Lower leg skin (tissue), 3 donors: ENCODE results near the gene SNAPC2.

Source experiments
- POLR2A ChIP-seq, 2 donors: fragments of 450-650 bp; IDR thresholded peaks; one replicate each; pipeline ENCODE4 v1.6.1; 2016 to 2017; ENCODE audit warnings: antibody characterized with exemption in 2 of 2, mild to moderate bottlenecking in 1 of 2, moderate library complexity in 1 of 2
- TF ChIP-seq, protein P1 (sequence below), 3 donors: fragments of 450-650 bp; IDR thresholded peaks; one replicate each; pipeline ENCODE4 v1.5.1; 2016; ENCODE audit warnings: antibody characterized with exemption in 3 of 3, mild to moderate bottlenecking in 3 of 3, moderate library complexity in 2 of 3

DNA sequence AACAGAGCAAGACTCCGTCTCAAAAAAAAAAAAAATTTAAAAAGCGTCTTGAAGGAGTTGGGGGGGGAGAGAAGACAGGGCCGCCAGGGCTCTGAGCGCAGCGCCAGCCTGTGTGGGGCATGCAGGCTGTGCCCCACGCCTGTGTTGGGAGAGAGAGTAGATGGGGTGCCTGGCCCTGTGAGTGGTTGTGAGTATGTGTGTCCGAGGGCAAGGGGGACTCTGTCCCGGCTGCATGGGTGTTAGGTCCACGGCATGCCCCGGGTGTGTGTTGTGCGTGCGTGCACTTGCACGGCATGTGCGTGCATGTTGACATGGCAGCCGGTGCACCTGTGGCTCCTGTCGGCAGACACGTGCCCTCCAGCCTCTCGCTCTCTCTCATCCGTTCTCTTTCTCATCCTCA, 13.0 kb upstream of the SNAPC2 start:
- TF ChIP-seq, protein P1, sequence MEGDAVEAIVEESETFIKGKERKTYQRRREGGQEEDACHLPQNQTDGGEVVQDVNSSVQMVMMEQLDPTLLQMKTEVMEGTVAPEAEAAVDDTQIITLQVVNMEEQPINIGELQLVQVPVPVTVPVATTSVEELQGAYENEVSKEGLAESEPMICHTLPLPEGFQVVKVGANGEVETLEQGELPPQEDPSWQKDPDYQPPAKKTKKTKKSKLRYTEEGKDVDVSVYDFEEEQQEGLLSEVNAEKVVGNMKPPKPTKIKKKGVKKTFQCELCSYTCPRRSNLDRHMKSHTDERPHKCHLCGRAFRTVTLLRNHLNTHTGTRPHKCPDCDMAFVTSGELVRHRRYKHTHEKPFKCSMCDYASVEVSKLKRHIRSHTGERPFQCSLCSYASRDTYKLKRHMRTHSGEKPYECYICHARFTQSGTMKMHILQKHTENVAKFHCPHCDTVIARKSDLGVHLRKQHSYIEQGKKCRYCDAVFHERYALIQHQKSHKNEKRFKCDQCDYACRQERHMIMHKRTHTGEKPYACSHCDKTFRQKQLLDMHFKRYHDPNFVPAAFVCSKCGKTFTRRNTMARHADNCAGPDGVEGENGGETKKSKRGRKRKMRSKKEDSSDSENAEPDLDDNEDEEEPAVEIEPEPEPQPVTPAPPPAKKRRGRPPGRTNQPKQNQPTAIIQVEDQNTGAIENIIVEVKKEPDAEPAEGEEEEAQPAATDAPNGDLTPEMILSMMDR (IDR thresholded peaks at IDR 0.05) = no peak
- no peak for TF ChIP-seq POLR2A (IDR thresholded peaks at IDR 0.05)
